ENCODE data around the gene TMEFF2.

TMEFF2 gene

GRCh38 chr2:192206399-192206798 lies 11.7 kb upstream of the TMEFF2 start:
- DNase-seq (ENCODE audit: low read depth, low spot score) = no peak
- Histone ChIP-seq H3K4me3 (ENCODE audit: low read length) (no peak overlapping the region), H3K27me3 (ENCODE audit: control insufficient read depth, insufficient read depth, low read length) (no peaks in the 10 kb centered on the region), H3K36me3 (ENCODE audit: control insufficient read depth, insufficient read depth, low read length) (no peaks in the 10 kb centered on the region), H3K9me3 (ENCODE audit: control insufficient read depth, insufficient read depth, low read length) (no peaks in the 10 kb centered on the region), H3K4me1 (ENCODE audit: control insufficient read depth, insufficient read depth, low read length) (no peaks in the 10 kb centered on the region), H3K27ac (ENCODE audit: low read length) (no peak overlapping the region)
- WGBS (ENCODE audit: insufficient coverage, insufficient read length) = no CpG with 5 or more reads among the region's 9 CpGs

- no peaks in the 10 kb centered on the region for H3K9me3 ChIP-seq (ENCODE audit: control insufficient read depth, insufficient read depth, low read length)
- no peaks in the 10 kb centered on the region for H3K4me1 ChIP-seq (ENCODE audit: control insufficient read depth, insufficient read depth, low read length)
- H3K36me3 ChIP-seq (ENCODE audit: control insufficient read depth, insufficient read depth, low read length) = no peaks in the 10 kb centered on the region
- DNase-seq (ENCODE audit: low read depth, low spot score) = no peak
- H3K27ac ChIP-seq (ENCODE audit: low read length) = no peak overlapping the region
- no peaks in the 10 kb centered on the region for H3K27me3 ChIP-seq (ENCODE audit: control insufficient read depth, insufficient read depth, low read length)
- no peak overlapping the region for H3K4me3 ChIP-seq (ENCODE audit: low read length)
- 100% methylated on average over 1 of the region's 1 CpG for WGBS (ENCODE audit: insufficient coverage, insufficient read length)
Measured at GRCh38 chr2:192203876-192204275, 9.1 kb upstream of the TMEFF2 start.

- Histone ChIP-seq H3K27me3 (ENCODE audit: control insufficient read depth, insufficient read depth, low read length) (peaks cover 1% of the 10 kb centered on the region; the same call in 1 of the 2 replicates), H3K27ac (ENCODE audit: low read length) (no peak overlapping the region), H3K4me1 (ENCODE audit: control insufficient read depth, insufficient read depth, low read length) (no peaks in the 10 kb centered on the region), H3K9me3 (ENCODE audit: control insufficient read depth, insufficient read depth, low read length) (no peaks in the 10 kb centered on the region), H3K4me3 (ENCODE audit: low read length) (no peak overlapping the region), H3K36me3 (ENCODE audit: control insufficient read depth, insufficient read depth, low read length) (no peaks in the 10 kb centered on the region)
- DNase-seq (ENCODE audit: low read depth, low spot score) = no peak
- no CpG with 5 or more reads among the region's 3 CpGs for WGBS (ENCODE audit: insufficient coverage, insufficient read length)
Measured at GRCh38 chr2:192202373-192202772, 7.6 kb upstream of the TMEFF2 start.

- H3K4me3 ChIP-seq (ENCODE audit: low read length) = no peak overlapping the region
- H3K4me1 ChIP-seq (ENCODE audit: control insufficient read depth, insufficient read depth, low read length) = peaks cover 1% of the 10 kb centered on the region; the same call in 1 of the 2 replicates
- H3K36me3 ChIP-seq (ENCODE audit: control insufficient read depth, insufficient read depth, low read length) = no peaks in the 10 kb centered on the region
- no peaks in the 10 kb centered on the region for H3K9me3 ChIP-seq (ENCODE audit: control insufficient read depth, insufficient read depth, low read length)
- no peak overlapping the region for H3K27ac ChIP-seq (ENCODE audit: low read length)
- WGBS (ENCODE audit: insufficient coverage, insufficient read length) = no CpG with 5 or more reads among the region's 1 CpG
- DNase-seq (ENCODE audit: low read depth, low spot score) = no peak
- H3K27me3 ChIP-seq (ENCODE audit: control insufficient read depth, insufficient read depth, low read length) = peaks cover 9% of the 10 kb centered on the region; the same call in 1 of the 2 replicates
Measured at GRCh38 chr2:192201116-192201515, 6.4 kb upstream of the TMEFF2 start.

- WGBS (ENCODE audit: insufficient coverage, insufficient read length) = no CpG with 5 or more reads among the region's 1 CpG
- H3K4me3 ChIP-seq (ENCODE audit: low read length) = no peak overlapping the region
- DNase-seq (ENCODE audit: low read depth, low spot score) = no peak
- peaks cover 1% of the 10 kb centered on the region; the same call in 1 of the 2 replicates for H3K4me1 ChIP-seq (ENCODE audit: control insufficient read depth, insufficient read depth, low read length)
- H3K9me3 ChIP-seq (ENCODE audit: control insufficient read depth, insufficient read depth, low read length) = no peaks in the 10 kb centered on the region
- H3K27me3 ChIP-seq (ENCODE audit: control insufficient read depth, insufficient read depth, low read length) = peaks cover 24% of the 10 kb centered on the region
- H3K27ac ChIP-seq (ENCODE audit: low read length) = no peak overlapping the region
- no peaks in the 10 kb centered on the region for H3K36me3 ChIP-seq (ENCODE audit: control insufficient read depth, insufficient read depth, low read length)
Measured at GRCh38 chr2:192197357-192197756, 2.6 kb upstream of the TMEFF2 start.

- H3K27me3 ChIP-seq (ENCODE audit: control insufficient read depth, insufficient read depth, low read length) = peaks cover 24% of the 10 kb centered on the region
- no peak overlapping the region for H3K27ac ChIP-seq (ENCODE audit: low read length)
- DNase-seq (ENCODE audit: low read depth, low spot score) = no peak
- H3K36me3 ChIP-seq (ENCODE audit: control insufficient read depth, insufficient read depth, low read length) = no peaks in the 10 kb centered on the region
- H3K4me3 ChIP-seq (ENCODE audit: low read length) = no peak overlapping the region; the same call in 1 of the 2 replicates
- peaks cover 1% of the 10 kb centered on the region; the same call in 1 of the 2 replicates for H3K4me1 ChIP-seq (ENCODE audit: control insufficient read depth, insufficient read depth, low read length)
- H3K9me3 ChIP-seq (ENCODE audit: control insufficient read depth, insufficient read depth, low read length) = no peaks in the 10 kb centered on the region
- WGBS (ENCODE audit: insufficient coverage, insufficient read length) = no CpG with 5 or more reads among the region's 14 CpGs
Measured at GRCh38 chr2:192196421-192197194, 1.9 kb upstream of the TMEFF2 start.

- Histone ChIP-seq H3K4me3 (ENCODE audit: low read length) (peak overlapping the region; percentile 58; the same call in 1 of the 2 replicates), H3K9me3 (ENCODE audit: control insufficient read depth, insufficient read depth, low read length) (no peaks in the 10 kb centered on the region), H3K4me1 (ENCODE audit: control insufficient read depth, insufficient read depth, low read length) (peaks cover 1% of the 10 kb centered on the region; the same call in 1 of the 2 replicates), H3K36me3 (ENCODE audit: control insufficient read depth, insufficient read depth, low read length) (no peaks in the 10 kb centered on the region), H3K27me3 (ENCODE audit: control insufficient read depth, insufficient read depth, low read length) (peaks cover 24% of the 10 kb centered on the region), H3K27ac (ENCODE audit: low read length) (no peak overlapping the region)
- DNase-seq (ENCODE audit: low read depth, low spot score) = no peak
- no CpG with 5 or more reads among the region's 44 CpGs for WGBS (ENCODE audit: insufficient coverage, insufficient read length)
Measured at GRCh38 chr2:192195548-192196418, 1.1 kb upstream of the TMEFF2 start.

- Histone ChIP-seq H3K27me3 (ENCODE audit: control insufficient read depth, insufficient read depth, low read length) (peaks cover 24% of the 10 kb centered on the region), H3K9me3 (ENCODE audit: control insufficient read depth, insufficient read depth, low read length) (no peaks in the 10 kb centered on the region), H3K27ac (ENCODE audit: low read length) (no peak overlapping the region), H3K36me3 (ENCODE audit: control insufficient read depth, insufficient read depth, low read length) (no peaks in the 10 kb centered on the region), H3K4me1 (ENCODE audit: control insufficient read depth, insufficient read depth, low read length) (peaks cover 1% of the 10 kb centered on the region; the same call in 1 of the 2 replicates), H3K4me3 (ENCODE audit: low read length) (peak overlapping the region; percentile 58; the same call in 1 of the 2 replicates)
- WGBS (ENCODE audit: insufficient coverage, insufficient read length) = no CpG with 5 or more reads among the region's 48 CpGs
- DNase-seq (ENCODE audit: low read depth, low spot score) = no peak
Measured at GRCh38 chr2:192194265-192194865, 368 bp downstream of the TMEFF2 start.

- WGBS (ENCODE audit: insufficient coverage, insufficient read length) = no CpG with 5 or more reads among the region's 1 CpG
- peaks cover 13% of the 10 kb centered on the region for H3K27me3 ChIP-seq (ENCODE audit: control insufficient read depth, insufficient read depth, low read length)
- no peak for DNase-seq (ENCODE audit: low read depth, low spot score)
Measured at GRCh38 chr2:192190474-192190873, 4.3 kb downstream of the TMEFF2 start.

GRCh38 chr2:192186806-192187205 lies 7.9 kb downstream of the TMEFF2 start:
- no peak overlapping the region for H3K27ac ChIP-seq (ENCODE audit: low read length)
- no peaks in the 10 kb centered on the region for H3K4me1 ChIP-seq (ENCODE audit: control insufficient read depth, insufficient read depth, low read length)
- no peaks in the 10 kb centered on the region for H3K36me3 ChIP-seq (ENCODE audit: control insufficient read depth, insufficient read depth, low read length)
- no CpG with 5 or more reads among the region's 5 CpGs for WGBS (ENCODE audit: insufficient coverage, insufficient read length)
- H3K4me3 ChIP-seq (ENCODE audit: low read length) = no peak overlapping the region
- H3K9me3 ChIP-seq (ENCODE audit: control insufficient read depth, insufficient read depth, low read length) = no peaks in the 10 kb centered on the region
- no peaks in the 10 kb centered on the region; the same call in 1 of the 2 replicates for H3K27me3 ChIP-seq (ENCODE audit: control insufficient read depth, insufficient read depth, low read length)
- no peak for DNase-seq (ENCODE audit: low read depth, low spot score)

More at GRCh38 chr2:192190474-192190873, 4.3 kb downstream of the TMEFF2 start:
- Histone ChIP-seq H3K4me3 (ENCODE audit: low read length) (no peak overlapping the region), H3K9me3 (ENCODE audit: control insufficient read depth, insufficient read depth, low read length) (no peaks in the 10 kb centered on the region), H3K27ac (ENCODE audit: low read length) (no peak overlapping the region), H3K36me3 (ENCODE audit: control insufficient read depth, insufficient read depth, low read length) (no peaks in the 10 kb centered on the region), H3K4me1 (ENCODE audit: control insufficient read depth, insufficient read depth, low read length) (no peaks in the 10 kb centered on the region)

Data from iPS DF 6.9 (cell line).